CD14-positive monocyte (primary cell): ENCODE measurements around the gene ZNF143. TPM values are rescaled to one million over a fixed set of nuclear protein-coding genes. Genes with fewer than 3 reads are reported as not detected.

Source experiments
- DNase-seq, 3 donors: peaks; one replicate each; pipeline ENCODE4 v3.0.0-alpha.2; 2011 to 2022
- H2AFZ ChIP-seq: 2 replicates; pipeline ENCODE4 v1.6.0; 2012; ENCODE audit warnings: mild to moderate bottlenecking, low read depth, low read length, inconsistent platforms; ENCODE audit not compliant: insufficient read depth, poor library complexity, severe bottlenecking
- H3K27ac ChIP-seq, 2 donors: 1 replicate in 1 of 2; 2 replicates in 1 of 2; pipeline ENCODE4 v1.5.1; 2012 to 2013; ENCODE audit warnings: low read length in 2 of 2, control low read depth in 1 of 2, inconsistent platforms in 1 of 2, low read depth in 1 of 2, mild to moderate bottlenecking in 1 of 2
- H3K27me3 ChIP-seq, 2 donors: one replicate each; pipeline versions ENCODE4 v1.6.0 to v1.6.1; 2011 to 2013; ENCODE audit warnings: low read length in 2 of 2; ENCODE audit not compliant: control insufficient read depth in 2 of 2, insufficient read depth in 2 of 2
- H3K36me3 ChIP-seq, 2 donors: replicated peaks in 1 of 2; 1 replicate in 1 of 2; 2 replicates in 1 of 2; pipeline versions ENCODE4 v1.5.1 to v1.6.1; 2012 to 2013; ENCODE audit warnings: low read length in 2 of 2, control low read depth in 1 of 2, inconsistent platforms in 1 of 2, mild to moderate bottlenecking in 1 of 2; ENCODE audit not compliant: insufficient read depth in 2 of 2, control insufficient read depth in 1 of 2
- H3K4me1 ChIP-seq, 2 donors: 1 replicate in 1 of 2; 2 replicates in 1 of 2; pipeline versions ENCODE4 v1.5.1 to v1.6.1; 2012 to 2013; ENCODE audit warnings: low read length in 2 of 2, control low read depth in 1 of 2, inconsistent platforms in 1 of 2, mild to moderate bottlenecking in 1 of 2, moderate library complexity in 1 of 2; ENCODE audit not compliant: insufficient read depth in 2 of 2, control insufficient read depth in 1 of 2
- H3K4me2 ChIP-seq: replicated peaks from 2 replicates; pipeline ENCODE3; 2012; ENCODE audit warnings: low read length, moderate library complexity, mild to moderate bottlenecking; ENCODE audit not compliant: poor library complexity, severe bottlenecking; ENCODE audit errors: extremely low read depth
- H3K4me3 ChIP-seq, 3 experiments: fragments of 200-600 bp in 1 of 3; sonication (generic) in 1 of 3; replicated peaks in 1 of 3; 1 replicate in 2 of 3; 2 replicates in 1 of 3; pipeline ENCODE4 v1.5.1; 2011 to 2013; ENCODE audit warnings: low read length in 3 of 3, mild to moderate bottlenecking in 3 of 3, control low read depth in 2 of 3, low read depth in 2 of 3, inconsistent platforms in 1 of 3, moderate library complexity in 1 of 3
- H3K79me2 ChIP-seq: 2 replicates; pipeline ENCODE4 v1.6.0; 2012; ENCODE audit warnings: mild to moderate bottlenecking, control low read depth, inconsistent platforms, low read length, moderate library complexity; ENCODE audit not compliant: insufficient read depth
- H3K9ac ChIP-seq: 2 replicates; pipeline ENCODE4 v1.6.0; 2017; ENCODE audit warnings: low read length, mild to moderate bottlenecking; ENCODE audit not compliant: insufficient read depth, poor library complexity, severe bottlenecking
- H3K9me3 ChIP-seq, 2 donors: replicated peaks in 1 of 2; 1 replicate in 1 of 2; 2 replicates in 1 of 2; pipeline versions ENCODE4 v1.5.1 to v1.6.1; 2012 to 2013; ENCODE audit warnings: low read length in 2 of 2, control low read depth in 1 of 2; ENCODE audit not compliant: control insufficient read depth in 1 of 2, insufficient read depth in 1 of 2
- H4K20me1 ChIP-seq: 2 replicates; pipeline ENCODE4 v1.6.0; 2012; ENCODE audit warnings: mild to moderate bottlenecking, low read length, control low read depth, moderate library complexity; ENCODE audit not compliant: insufficient read depth
- H3K27ac Mint-ChIP-seq, 7 donors: one replicate each; pipeline ENCODE4 v1.8.0; 2020; ENCODE audit warnings: mild to moderate bottlenecking in 7 of 7, mixed read lengths in 7 of 7, moderate library complexity in 6 of 7, inconsistent platforms in 2 of 7
- H3K27me3 Mint-ChIP-seq, 3 donors: one replicate each; pipeline ENCODE4 v1.8.0; 2021 to 2022; ENCODE audit warnings: low read depth in 3 of 3, mild to moderate bottlenecking in 3 of 3, mixed read lengths in 3 of 3, moderate library complexity in 3 of 3, inconsistent platforms in 1 of 3
- H3K36me3 Mint-ChIP-seq, 2 donors: one replicate each; pipeline ENCODE4 v1.8.0; 2020; ENCODE audit warnings: mixed read lengths in 2 of 2, inconsistent platforms in 1 of 2, mild to moderate bottlenecking in 1 of 2
- H3K4me1 Mint-ChIP-seq: one replicate; pipeline ENCODE4 v1.8.0; 2020; ENCODE audit warnings: mild to moderate bottlenecking, mixed read lengths
- H3K4me3 Mint-ChIP-seq, 2 donors: one replicate each; pipeline ENCODE4 v1.8.0; 2020; ENCODE audit warnings: mild to moderate bottlenecking in 2 of 2, mixed read lengths in 2 of 2, moderate library complexity in 1 of 2
- H3K9me3 Mint-ChIP-seq, 7 donors: one replicate each; pipeline ENCODE4 v1.8.0; 2020 to 2022; ENCODE audit warnings: mixed read lengths in 7 of 7, mild to moderate bottlenecking in 6 of 7, moderate library complexity in 6 of 7, inconsistent platforms in 2 of 7
- CTCF ChIP-seq: fragments of 200-600 bp; IDR thresholded peaks from one replicate; pipeline ENCODE4 v1.8.0; 2022; ENCODE audit warnings: antibody characterized with exemption, mild to moderate bottlenecking
- WGBS: methylation state at CpG from one replicate; pipeline ENCODE4 v1.1.5; 2013; ENCODE audit warnings: missing lambda C conversion rate; ENCODE audit not compliant: insufficient coverage; 5-methylcytosine and 5-hydroxymethylcytosine counted together
- intact Hi-C, 2 donors: fragments of 100-400 bp; cut with micrococcal nuclease; formaldehyde crosslinking; loops; one replicate each; pipeline versions ENCODE4 v1.15.0 to v1.15.1; 2023
- polyA plus RNA-seq, 3 donors: library from polyadenylated mRNA; depleted of rRNA in 1 of 3; unstranded in 2 of 3; stranded (reverse) in 1 of 3; fragments of 300-500 nt in 2 of 3; fragments of >200 nt in 1 of 3; fragmentation: Illumina TruSeq in 2 of 3; gene quantifications; 1 replicate in 2 of 3; 2 replicates in 1 of 3; pipeline ENCODE4 v1.2.3, GENCODE V29; 2012 to 2021

Gene ZNF143
- polyA plus RNA-seq, 3 donors = 26.8 to 30.5 (median 30.1) TPM

GRCh38 chr11:9438611-9439010 lies 22.2 kb upstream of the ZNF143 start:
- H3K27ac Mint-ChIP-seq = no peak overlapping the region
- Histone ChIP-seq H4K20me1 (no peaks in the 10 kb centered on the region), H3K27me3 (no peaks in the 10 kb centered on the region), H2AFZ (no peak overlapping the region), H3K9ac (no peak overlapping the region), H3K9me3 (no peaks in the 10 kb centered on the region), H3K4me1 (no peaks in the 10 kb centered on the region), H3K4me3 (no peak overlapping the region), H3K36me3 (peaks cover 85 to 93% of the 10 kb centered on the region in 2 donors), H3K79me2 (no peaks in the 10 kb centered on the region), H3K4me2 (no peak overlapping the region), H3K27ac (peak overlapping the region in 1 of 2 donors; percentile 26)
- WGBS = no CpG with 5 or more reads among the region's 4 CpGs
- no peaks in the 10 kb centered on the region for H3K4me1 Mint-ChIP-seq
- no peaks in the 10 kb centered on the region for H3K9me3 Mint-ChIP-seq
- TF ChIP-seq CTCF = no peak
- DNase-seq = no peak
- peaks cover 75 to 94% of the 10 kb centered on the region in 2 donors for H3K36me3 Mint-ChIP-seq
- no peak overlapping the region for H3K4me3 Mint-ChIP-seq
- H3K27me3 Mint-ChIP-seq = no peaks in the 10 kb centered on the region
- intact Hi-C loops = no loop called here

GRCh38 chr11:9446230-9446629 lies 14.6 kb upstream of the ZNF143 start:
- TF ChIP-seq CTCF = no peak
- Mint-ChIP-seq H3K4me1 (no peaks in the 10 kb centered on the region), H3K27me3 (no peaks in the 10 kb centered on the region), H3K9me3 (peaks cover 3 to 14% (median 10%) of the 10 kb centered on the region in 7 donors), H3K27ac (peak overlapping the region in 1 of 7 donors; percentile 43), H3K36me3 (peaks cover 40 to 73% of the 10 kb centered on the region in 2 donors), H3K4me3 (no peak overlapping the region)
- WGBS = 100% methylated on average over 2 of the region's 4 CpGs
- intact Hi-C loops = no loop called here
- no peak overlapping the region for H3K27ac ChIP-seq
- H3K4me2 ChIP-seq = no peak overlapping the region
- peaks cover 3 to 11% of the 10 kb centered on the region in 2 donors for H3K9me3 ChIP-seq
- no peak overlapping the region for H3K4me3 ChIP-seq
- H4K20me1 ChIP-seq = no peaks in the 10 kb centered on the region
- no peaks in the 10 kb centered on the region for H3K27me3 ChIP-seq
- H3K36me3 ChIP-seq = peaks cover 32 to 55% of the 10 kb centered on the region in 2 donors
- no peaks in the 10 kb centered on the region for H3K4me1 ChIP-seq
- no peak overlapping the region for H3K9ac ChIP-seq
- H3K79me2 ChIP-seq = no peaks in the 10 kb centered on the region
- no peak for DNase-seq
- no peak overlapping the region for H2AFZ ChIP-seq
